ENCODE measurements around the gene PGM2.

GRCh38 chr4:37825968-37826294 is 555 bp upstream of the PGM2 start:
- TF ChIP-seq NFIC (IDR thresholded peaks at IDR 0.05) (no peak), YY1 (IDR thresholded peaks at IDR 0.05; ENCODE audit: low read depth) (no peak), EP300 (IDR thresholded peaks at IDR 0.05; ENCODE audit: borderline replicate concordance) (no peak), TEAD4 (IDR thresholded peaks at IDR 0.05) (no peak), CREB1 (IDR thresholded peaks at IDR 0.05; ENCODE audit: low read depth) (no peak), CEBPB (IDR thresholded peaks at IDR 0.05) (no peak), REST (IDR thresholded peaks at IDR 0.05; ENCODE audit: low read depth) (no peak), FOXM1 (IDR thresholded peaks at IDR 0.05; ENCODE audit: borderline replicate concordance, low read depth) (no peak)
